Activated CD4-positive, alpha-beta T cell treated with anti-CD3 and anti-CD28 coated beads for 24 hours (primary cell): ENCODE measurements around the gene KCNH6.

Experiments used
- DNase-seq, 2 donors: peaks; one replicate each; pipeline ENCODE4 v3.0.0-alpha.2; 2020; ENCODE audit warnings: low read depth in 2 of 2

Gene KCNH6

GRCh38 chr17:63533433-63534077 lies 10.4 kb downstream of the KCNH6 start:
- no peak for DNase-seq

GRCh38 chr17:63534078-63534570 lies 11.0 kb downstream of the KCNH6 start:
- no peak for DNase-seq

- no peak for DNase-seq
Observed at GRCh38 chr17:63534816-63535455, 11.8 kb downstream of the KCNH6 start.

- no peak for DNase-seq
Observed at GRCh38 chr17:63535640-63536039, 12.5 kb downstream of the KCNH6 start.

GRCh38 chr17:63537001-63537400 lies 13.8 kb downstream of the KCNH6 start:
- DNase-seq = no peak

GRCh38 chr17:63537991-63538692 lies 15.0 kb downstream of the KCNH6 start:
- DNase-seq = no peak

- no peak for DNase-seq
Observed at GRCh38 chr17:63538693-63539595, 15.8 kb downstream of the KCNH6 start.

- no peak for DNase-seq
Observed at GRCh38 chr17:63540590-63540989, 17.4 kb downstream of the KCNH6 start.

- DNase-seq = no peak
Observed at GRCh38 chr17:63542218-63542545, 19.0 kb downstream of the KCNH6 start.

GRCh38 chr17:63542942-63543821 lies 20.0 kb downstream of the KCNH6 start:
- no peak for DNase-seq

GRCh38 chr17:63543822-63544420 lies 20.8 kb downstream of the KCNH6 start:
- no peak for DNase-seq

- no peak for DNase-seq
Observed at GRCh38 chr17:63544467-63545301, 21.5 kb downstream of the KCNH6 start.

- DNase-seq = no peak
Observed at GRCh38 chr17:63546308-63547082, 23.3 kb downstream of the KCNH6 start.

GRCh38 chr17:63547083-63547523 lies 23.9 kb downstream of the KCNH6 start:
- no peak for DNase-seq

GRCh38 chr17:63549289-63549945 lies 26.3 kb downstream of the KCNH6 start:
- DNase-seq = no peak

GRCh38 chr17:63549946-63550816 lies 27.0 kb downstream of the KCNH6 start, which contains the start of gene DCAF7:
TSS of gene DCAF7 (plus strand) at chr17:63550477. CDS start at chr17:63550678, 201 bp downstream.
- DNase-seq = peak; percentile 100
